SK-N-SH (cell line): ENCODE data around the gene LONRF2. TPM values are rescaled to one million over a fixed set of nuclear protein-coding genes. Genes with fewer than 3 reads are reported as not detected.

Source experiments
- CTCF ChIA-PET: fragments of 300-600, 350-600 bp; formaldehyde crosslinking; extraction: SDS; loops from one replicate; lab custom pipeline; 2021; lab: Yijun Ruan, JAX
- POLR2A ChIA-PET: fragments of 350-600 bp; sonication (Branson Sonifier 250); formaldehyde crosslinking; extraction: SDS; loops from one replicate; lab custom pipeline; 2020; ENCODE audit warnings: antibody characterized with exemption, inconsistent platforms; lab: Yijun Ruan, JAX
- DNase-seq: peaks from one replicate; pipeline ENCODE4 v3.0.0; 2012
- H2AFZ ChIP-seq: fragments of 200-600 bp; sonication (generic); 2 replicates; pipeline ENCODE4 v1.8.1; 2016; ENCODE audit warnings: antibody characterized with exemption, mild to moderate bottlenecking, low read depth
- H3F3A ChIP-seq: fragments of 200-600 bp; sonication (generic); replicated peaks from 2 replicates; pipeline ENCODE3; 2016; ENCODE audit warnings: antibody characterized with exemption, mild to moderate bottlenecking; ENCODE audit not compliant: insufficient read depth
- H3K27ac ChIP-seq, 2 experiments: fragments of 200-500 bp in 1 of 2; fragments of 200-600 bp in 1 of 2; sonication (Bioruptor generic) in 1 of 2; sonication (generic), shearing (Covaris generic) in 1 of 2; 2 replicates each; pipeline versions ENCODE4 v1.5.1 to v1.6.1; 2014 to 2016; ENCODE audit warnings: low read depth in 2 of 2, inconsistent platforms in 1 of 2, low read length in 1 of 2, mild to moderate bottlenecking in 1 of 2, mixed read lengths in 1 of 2
- H3K27me3 ChIP-seq: fragments of 200-600 bp; sonication (generic), shearing (Covaris generic); 2 replicates; pipeline ENCODE4 v1.6.1; 2016; ENCODE audit warnings: mixed run types; ENCODE audit not compliant: insufficient read depth
- H3K36me3 ChIP-seq, 2 experiments: fragments of 200-500 bp in 1 of 2; fragments of 200-600 bp in 1 of 2; sonication (Bioruptor generic) in 1 of 2; sonication (generic) in 1 of 2; replicated peaks in 1 of 2; 2 replicates each; pipeline versions ENCODE3 to v1.5.1; 2014 to 2016; ENCODE audit warnings: low read length in 1 of 2, mild to moderate bottlenecking in 1 of 2; ENCODE audit not compliant: insufficient read depth in 2 of 2, control insufficient read depth in 1 of 2
- H3K4me1 ChIP-seq, 2 experiments: fragments of 200-500 bp in 1 of 2; fragments of 200-600 bp in 1 of 2; sonication (Bioruptor generic) in 1 of 2; sonication (generic), shearing (Covaris generic) in 1 of 2; 2 replicates each; pipeline versions ENCODE4 v1.5.1 to v1.6.1; 2014 to 2016; ENCODE audit warnings: low read depth in 1 of 2, low read length in 1 of 2, mixed run types in 1 of 2; ENCODE audit not compliant: insufficient read depth in 2 of 2, control insufficient read depth in 1 of 2
- H3K4me2 ChIP-seq: fragments of 200-600 bp; sonication (generic), shearing (Covaris generic); 2 replicates; pipeline ENCODE4 v1.6.1; 2017; ENCODE audit warnings: mixed run types
- H3K4me3 ChIP-seq, 2 experiments: fragments of 200-500 bp in 1 of 2; fragments of 200-600 bp in 1 of 2; sonication (Bioruptor generic) in 1 of 2; sonication (generic), shearing (Covaris generic) in 1 of 2; 2 replicates each; pipeline versions ENCODE4 v1.5.1 to v1.8.1; 2014 to 2016; ENCODE audit warnings: low read depth in 2 of 2, inconsistent platforms in 1 of 2, low read length in 1 of 2, mild to moderate bottlenecking in 1 of 2, mixed read lengths in 1 of 2, moderate library complexity in 1 of 2
- H3K79me2 ChIP-seq: fragments of 200-600 bp; sonication (generic); 2 replicates; pipeline ENCODE4 v1.8.1; 2017; ENCODE audit warnings: mild to moderate bottlenecking; ENCODE audit not compliant: insufficient read depth
- H3K9ac ChIP-seq: fragments of 200-600 bp; sonication (generic); 2 replicates; pipeline ENCODE4 v1.6.1; 2017; ENCODE audit warnings: mixed run types
- H3K9me2 ChIP-seq: fragments of 200-600 bp; sonication (generic); 2 replicates; pipeline ENCODE4 v1.6.1; 2017; ENCODE audit warnings: mixed run types
- H3K9me3 ChIP-seq: fragments of 200-600 bp; sonication (generic); 2 replicates; pipeline ENCODE4 v1.6.1; 2017; ENCODE audit warnings: mixed run types, mild to moderate bottlenecking, moderate library complexity
- H4K20me1 ChIP-seq: fragments of 200-600 bp; sonication (generic); 2 replicates; pipeline ENCODE4 v1.6.1; 2017; ENCODE audit warnings: mild to moderate bottlenecking, mixed run types; ENCODE audit not compliant: insufficient read depth
- CHD2 ChIP-seq: fragments of 150-350 bp; IDR thresholded peaks from 2 replicates; pipeline ENCODE4 v1.6.1; 2018; ENCODE audit warnings: low read length; ENCODE audit not compliant: partially characterized antibody
- EP300 ChIP-seq, 2 experiments: IDR thresholded peaks; 2 replicates each; pipeline versions ENCODE4 v1.4.0 to v1.6.1; 2012; ENCODE audit warnings: borderline replicate concordance in 1 of 2, low read depth in 1 of 2, low read length in 1 of 2
- JUND ChIP-seq: IDR thresholded peaks from 2 replicates; pipeline ENCODE4 v1.4.0; 2012
- MEF2A ChIP-seq: IDR thresholded peaks from 2 replicates; pipeline ENCODE4 v1.4.0; 2012; ENCODE audit warnings: low read depth, borderline replicate concordance
- NFIC ChIP-seq: IDR thresholded peaks from 2 replicates; pipeline ENCODE4 v1.4.0; 2012; ENCODE audit warnings: borderline replicate concordance
- RCOR1 ChIP-seq: fragments of 150-350 bp; IDR thresholded peaks from 2 replicates; pipeline ENCODE4 v1.6.1; 2017; ENCODE audit warnings: antibody characterized with exemption, low read length
- TEAD4 ChIP-seq: IDR thresholded peaks from 2 replicates; pipeline ENCODE4 v1.4.0; 2012; ENCODE audit warnings: mild to moderate bottlenecking, borderline replicate concordance; ENCODE audit not compliant: insufficient read depth
- USF2 ChIP-seq: fragments of 150-350 bp; IDR thresholded peaks from 2 replicates; pipeline ENCODE4 v1.6.1; 2017; ENCODE audit warnings: antibody characterized with exemption, low read length, low read depth, borderline replicate concordance
- YY1 ChIP-seq: IDR thresholded peaks from 2 replicates; pipeline ENCODE4 v1.4.0; 2012; ENCODE audit warnings: low read depth, mild to moderate bottlenecking
- WGBS: methylation state at CpG from one replicate; pipeline ENCODE4 v1.1.6; 2017; ENCODE audit warnings: low lambda C conversion rate; 5-methylcytosine and 5-hydroxymethylcytosine counted together
- polyA plus RNA-seq, 3 experiments: library from polyadenylated mRNA; depleted of rRNA; stranded (reverse); fragments of >200 nt; gene quantifications; 2 replicates each; pipeline ENCODE4 v1.2.3, GENCODE V29; 2012
- TF ChIP-seq, protein P1 (sequence below): IDR thresholded peaks from 2 replicates; pipeline ENCODE4 v1.4.0; 2012; ENCODE audit warnings: low read depth, borderline replicate concordance
- TF ChIP-seq, protein P2 (sequence below): IDR thresholded peaks from 2 replicates; pipeline ENCODE4 v1.4.0; 2012; ENCODE audit warnings: low read depth
- TF ChIP-seq, protein P3 (sequence below): IDR thresholded peaks from 2 replicates; pipeline ENCODE4; 2012
- TF ChIP-seq, protein P4 (sequence below): fragments of 200-600 bp; sonication (generic); IDR thresholded peaks from 2 replicates; pipeline ENCODE4 v1.6.1; 2017; ENCODE audit warnings: antibody characterized with exemption, mild to moderate bottlenecking, moderate library complexity

The LONRF2 gene
- polyA plus RNA-seq, 1 of the 3 experiments (the other 2 are of a cell fraction) = 2.0 TPM

- POLR2A ChIA-PET = no interaction called here
- no peak for TF ChIP-seq JUND
- TF ChIP-seq EP300 (IDR thresholded peaks at IDR 0.05; ENCODE audit: borderline replicate concordance in 1 of 2, low read depth in 1 of 2, low read length in 1 of 2) = no peak
- TF ChIP-seq, protein P1, sequence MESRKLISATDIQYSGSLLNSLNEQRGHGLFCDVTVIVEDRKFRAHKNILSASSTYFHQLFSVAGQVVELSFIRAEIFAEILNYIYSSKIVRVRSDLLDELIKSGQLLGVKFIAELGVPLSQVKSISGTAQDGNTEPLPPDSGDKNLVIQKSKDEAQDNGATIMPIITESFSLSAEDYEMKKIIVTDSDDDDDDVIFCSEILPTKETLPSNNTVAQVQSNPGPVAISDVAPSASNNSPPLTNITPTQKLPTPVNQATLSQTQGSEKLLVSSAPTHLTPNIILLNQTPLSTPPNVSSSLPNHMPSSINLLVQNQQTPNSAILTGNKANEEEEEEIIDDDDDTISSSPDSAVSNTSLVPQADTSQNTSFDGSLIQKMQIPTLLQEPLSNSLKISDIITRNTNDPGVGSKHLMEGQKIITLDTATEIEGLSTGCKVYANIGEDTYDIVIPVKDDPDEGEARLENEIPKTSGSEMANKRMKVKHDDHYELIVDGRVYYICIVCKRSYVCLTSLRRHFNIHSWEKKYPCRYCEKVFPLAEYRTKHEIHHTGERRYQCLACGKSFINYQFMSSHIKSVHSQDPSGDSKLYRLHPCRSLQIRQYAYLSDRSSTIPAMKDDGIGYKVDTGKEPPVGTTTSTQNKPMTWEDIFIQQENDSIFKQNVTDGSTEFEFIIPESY = no peak
- no peak for TF ChIP-seq CHD2
- TF ChIP-seq, protein P2, sequence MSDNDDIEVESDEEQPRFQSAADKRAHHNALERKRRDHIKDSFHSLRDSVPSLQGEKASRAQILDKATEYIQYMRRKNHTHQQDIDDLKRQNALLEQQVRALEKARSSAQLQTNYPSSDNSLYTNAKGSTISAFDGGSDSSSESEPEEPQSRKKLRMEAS = no peak
- TF ChIP-seq, protein P3, sequence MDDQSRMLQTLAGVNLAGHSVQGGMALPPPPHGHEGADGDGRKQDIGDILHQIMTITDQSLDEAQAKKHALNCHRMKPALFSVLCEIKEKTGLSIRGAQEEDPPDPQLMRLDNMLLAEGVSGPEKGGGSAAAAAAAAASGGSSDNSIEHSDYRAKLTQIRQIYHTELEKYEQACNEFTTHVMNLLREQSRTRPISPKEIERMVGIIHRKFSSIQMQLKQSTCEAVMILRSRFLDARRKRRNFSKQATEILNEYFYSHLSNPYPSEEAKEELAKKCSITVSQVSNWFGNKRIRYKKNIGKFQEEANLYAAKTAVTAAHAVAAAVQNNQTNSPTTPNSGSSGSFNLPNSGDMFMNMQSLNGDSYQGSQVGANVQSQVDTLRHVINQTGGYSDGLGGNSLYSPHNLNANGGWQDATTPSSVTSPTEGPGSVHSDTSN = no peak
- no peak for TF ChIP-seq TEAD4
- TF ChIP-seq, protein P4, sequence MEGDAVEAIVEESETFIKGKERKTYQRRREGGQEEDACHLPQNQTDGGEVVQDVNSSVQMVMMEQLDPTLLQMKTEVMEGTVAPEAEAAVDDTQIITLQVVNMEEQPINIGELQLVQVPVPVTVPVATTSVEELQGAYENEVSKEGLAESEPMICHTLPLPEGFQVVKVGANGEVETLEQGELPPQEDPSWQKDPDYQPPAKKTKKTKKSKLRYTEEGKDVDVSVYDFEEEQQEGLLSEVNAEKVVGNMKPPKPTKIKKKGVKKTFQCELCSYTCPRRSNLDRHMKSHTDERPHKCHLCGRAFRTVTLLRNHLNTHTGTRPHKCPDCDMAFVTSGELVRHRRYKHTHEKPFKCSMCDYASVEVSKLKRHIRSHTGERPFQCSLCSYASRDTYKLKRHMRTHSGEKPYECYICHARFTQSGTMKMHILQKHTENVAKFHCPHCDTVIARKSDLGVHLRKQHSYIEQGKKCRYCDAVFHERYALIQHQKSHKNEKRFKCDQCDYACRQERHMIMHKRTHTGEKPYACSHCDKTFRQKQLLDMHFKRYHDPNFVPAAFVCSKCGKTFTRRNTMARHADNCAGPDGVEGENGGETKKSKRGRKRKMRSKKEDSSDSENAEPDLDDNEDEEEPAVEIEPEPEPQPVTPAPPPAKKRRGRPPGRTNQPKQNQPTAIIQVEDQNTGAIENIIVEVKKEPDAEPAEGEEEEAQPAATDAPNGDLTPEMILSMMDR = no peak
- TF ChIP-seq RCOR1 = no peak
- no peak for TF ChIP-seq USF2
- TF ChIP-seq NFIC = no peak
- no peak for TF ChIP-seq MEF2A
- no peak for TF ChIP-seq YY1
- Histone ChIP-seq H3K79me2 (no peaks in the 10 kb centered on the region), H3K9me3 (no peaks in the 10 kb centered on the region), H3K9me2 (no peaks in the 10 kb centered on the region), H2AFZ (no peak overlapping the region), H3K4me3 (no peak overlapping the region), H3F3A (no peaks in the 10 kb centered on the region), H4K20me1 (no peaks in the 10 kb centered on the region), H3K36me3 (no peaks in the 10 kb centered on the region), H3K4me1 (peaks cover 0 to 7% of the 10 kb centered on the region in 2 experiments; a peak in 2 of 4 replicates), H3K4me2 (no peak overlapping the region), H3K27me3 (no peaks in the 10 kb centered on the region), H3K9ac (no peak overlapping the region), H3K27ac (no peak overlapping the region)
- WGBS = 83% methylated on average over 5 of the region's 5 CpGs
- no peak for DNase-seq
- CTCF ChIA-PET = interaction anchor here (1.0 to 5.2 kb wide), 3 partner anchors 9 to 710 kb away, joined by 3 to 29 read pairs (median 8); no protein-coding TSS in a partner anchor
Measured at GRCh38 chr2:100269889-100270288, 52.4 kb downstream of the LONRF2 start.
